AML-193 (cell line): ENCODE data around the gene CRYZ.
"Not testable (repeated sequence)": the region's sequence is repeated elsewhere in the genome, so short reads cannot be mapped to it uniquely, and the experiment has no call there.

Source experiments
- DNase-seq, 2 experiments: peaks; one replicate each; lab custom pipeline; 2025; lab: John Stamatoyannopoulos, UW

CRYZ gene

DNA sequence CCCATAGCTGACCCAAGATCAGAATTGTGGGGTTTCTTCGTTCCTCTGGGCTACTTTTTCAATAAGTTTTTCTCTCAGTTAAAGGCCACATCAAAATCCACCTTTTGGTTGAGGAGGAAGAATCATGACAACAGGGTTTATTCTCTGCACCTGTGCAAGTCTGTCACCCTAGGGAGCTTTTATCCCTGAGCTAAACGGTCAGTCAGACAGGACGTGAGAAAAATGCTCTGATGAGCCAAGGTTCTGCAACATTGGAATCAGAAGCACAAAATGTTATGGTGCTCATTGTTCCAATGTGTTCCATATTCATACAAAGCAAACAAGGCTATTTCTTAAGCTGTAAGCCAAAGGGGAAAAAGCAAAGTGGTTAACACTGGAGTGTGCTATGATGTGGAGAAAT is 51.8 kb downstream of the CRYZ start:
- no peak for DNase-seq

DNA sequence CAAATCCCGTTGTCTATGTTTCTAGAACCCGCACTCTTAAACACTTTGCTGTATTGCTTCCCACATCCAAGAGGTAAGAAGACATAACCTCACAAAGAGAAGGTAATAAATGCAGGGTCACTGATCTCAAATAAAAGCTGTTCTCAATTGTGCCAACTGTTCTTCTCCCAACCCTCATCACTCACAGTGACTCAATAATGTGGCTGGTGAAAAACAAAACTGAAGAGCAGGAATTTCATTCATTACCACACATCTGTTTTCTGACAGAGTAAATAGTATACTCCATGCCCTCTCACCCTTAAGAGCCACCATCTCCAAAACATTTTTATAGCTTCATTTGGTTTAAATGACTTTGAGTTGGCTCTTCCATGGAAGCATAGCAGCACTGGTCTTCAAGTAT is 53.0 kb downstream of the CRYZ start:
- no peak for DNase-seq

DNA sequence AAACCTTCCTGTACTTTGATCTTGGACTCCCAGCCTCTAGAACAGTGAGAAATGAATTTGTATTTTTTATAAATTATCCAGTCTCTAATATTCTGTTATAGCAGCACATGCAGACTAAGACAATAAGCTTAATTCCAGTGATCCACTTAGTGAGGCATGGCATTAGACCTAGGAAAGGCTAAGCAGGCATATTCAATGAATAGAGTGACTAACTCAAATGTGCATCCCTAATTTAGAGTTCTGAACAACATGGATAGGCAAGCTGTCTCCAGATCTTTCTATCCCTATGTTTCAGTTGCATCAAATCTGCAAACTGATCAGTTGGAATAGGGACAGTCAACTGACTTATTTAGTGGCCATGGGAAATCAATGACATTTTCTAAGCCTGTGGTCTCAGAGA is 54.9 kb downstream of the CRYZ start:
- no peak for DNase-seq

DNA sequence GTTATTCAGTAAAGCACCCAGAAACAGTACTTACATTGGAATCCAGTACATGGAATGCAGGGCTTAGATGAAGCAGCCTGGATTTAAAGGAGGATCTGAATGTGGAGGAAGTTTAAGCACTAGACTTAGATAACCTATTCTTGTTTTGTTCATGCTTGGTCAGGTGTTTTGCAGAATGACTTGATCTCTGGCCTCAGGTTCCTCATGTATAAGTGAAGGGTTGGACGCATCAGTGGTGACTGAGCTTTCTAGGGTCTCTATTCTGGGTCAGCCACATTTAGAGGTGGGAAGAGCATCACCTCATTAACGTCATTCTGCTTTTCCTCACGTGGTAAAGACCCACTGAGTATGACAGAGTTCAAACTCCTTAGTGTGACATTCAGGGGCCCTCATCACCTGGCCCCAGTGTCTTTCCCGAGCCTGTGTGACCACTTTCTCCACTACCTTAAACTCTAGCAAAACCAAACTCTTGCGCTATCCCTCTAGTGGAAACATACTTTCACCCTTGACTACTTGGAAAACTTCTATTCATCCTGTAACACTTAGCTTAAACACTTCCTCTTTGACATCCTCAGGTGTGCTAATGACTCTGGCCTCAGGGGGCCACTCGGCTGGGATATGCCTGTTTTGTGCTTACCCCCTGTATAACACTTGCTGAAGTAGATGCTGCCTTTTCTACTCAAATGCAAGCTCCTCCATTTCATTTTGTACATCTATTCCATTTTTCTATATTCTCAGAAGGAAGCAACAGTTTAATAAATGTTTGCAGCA is 58.4 kb downstream of the CRYZ start:
- DNase-seq: no peak

DNA sequence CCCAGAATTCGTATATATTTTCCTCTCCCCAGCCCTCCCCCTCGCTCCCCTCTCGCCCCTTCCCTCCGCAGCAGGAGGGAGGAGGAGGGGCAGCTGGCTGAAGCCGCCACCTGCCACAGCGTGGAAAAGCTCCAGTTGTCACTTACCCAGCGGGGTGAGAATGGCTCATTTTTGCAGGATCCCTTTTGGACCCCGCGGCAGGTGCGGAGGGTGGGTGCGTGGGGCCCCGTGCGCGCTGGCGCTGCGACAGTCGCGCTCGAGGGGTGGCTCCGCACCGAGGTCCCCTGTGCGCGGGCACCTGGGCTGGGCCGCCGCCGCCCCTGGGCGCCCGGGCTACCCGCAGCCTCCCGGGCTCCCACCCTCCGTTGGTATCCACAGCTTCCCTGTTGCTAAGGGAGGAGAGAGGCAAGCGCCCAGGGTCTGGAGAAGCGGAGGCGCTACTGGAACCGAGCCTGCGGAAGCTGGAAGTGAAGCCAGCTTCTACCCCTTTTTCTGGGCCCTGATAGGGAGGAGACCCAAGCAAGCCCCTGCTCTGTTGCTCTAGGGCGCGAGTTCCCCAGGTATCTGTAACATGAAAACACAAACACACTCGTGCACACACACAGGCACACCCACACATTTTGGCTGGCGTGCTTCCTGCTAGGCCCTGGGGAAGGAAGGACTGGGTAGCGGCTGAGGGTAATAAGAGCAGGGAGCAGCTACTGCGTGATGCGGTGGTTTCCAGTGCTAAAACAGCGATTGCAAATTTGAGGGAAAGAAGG is 59.3 kb downstream of the CRYZ start, which contains the start of gene ERICH3:
ERICH3 (minus strand) TSS at position 442 of the 761 bp plus-strand sequence; CDS start at position 169, 273 bp downstream.
- DNase-seq: no peak

DNA sequence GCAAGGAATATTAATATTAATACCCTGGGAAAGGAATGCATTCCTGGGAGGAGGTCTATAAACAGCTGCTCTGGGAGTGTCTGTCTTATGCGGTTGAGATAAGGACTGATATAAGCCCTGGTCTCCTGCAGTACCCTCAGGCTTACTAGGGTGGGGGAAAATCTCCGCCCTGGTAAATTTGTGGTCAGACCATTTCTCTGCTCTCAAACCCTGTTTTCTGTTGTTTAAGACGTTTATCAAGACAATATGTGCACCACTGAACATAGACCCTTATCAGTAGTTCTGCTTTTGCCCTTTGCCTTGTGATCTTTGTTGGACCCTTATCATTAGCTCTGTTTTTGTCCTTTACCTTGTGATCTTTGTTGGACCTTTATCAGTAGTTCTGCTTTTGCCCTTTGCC is 62.0 kb downstream of the CRYZ start:
- not testable (repeated sequence) for DNase-seq
